Measurements from ENCODE around the gene KRT39. TPM values are rescaled to one million over a fixed set of nuclear protein-coding genes. Genes with fewer than 3 reads are reported as not detected.
A peak's percentile ranks its signal among the peaks of the same experiment; 100 is the strongest.

KRT39 gene
- total and polyA plus RNA-seq, 2 of the 13 experiments (the other 11 are each of a cell fraction or from before 2014, with no cell fraction given) = 0.07 to 1.2 TPM

DNA sequence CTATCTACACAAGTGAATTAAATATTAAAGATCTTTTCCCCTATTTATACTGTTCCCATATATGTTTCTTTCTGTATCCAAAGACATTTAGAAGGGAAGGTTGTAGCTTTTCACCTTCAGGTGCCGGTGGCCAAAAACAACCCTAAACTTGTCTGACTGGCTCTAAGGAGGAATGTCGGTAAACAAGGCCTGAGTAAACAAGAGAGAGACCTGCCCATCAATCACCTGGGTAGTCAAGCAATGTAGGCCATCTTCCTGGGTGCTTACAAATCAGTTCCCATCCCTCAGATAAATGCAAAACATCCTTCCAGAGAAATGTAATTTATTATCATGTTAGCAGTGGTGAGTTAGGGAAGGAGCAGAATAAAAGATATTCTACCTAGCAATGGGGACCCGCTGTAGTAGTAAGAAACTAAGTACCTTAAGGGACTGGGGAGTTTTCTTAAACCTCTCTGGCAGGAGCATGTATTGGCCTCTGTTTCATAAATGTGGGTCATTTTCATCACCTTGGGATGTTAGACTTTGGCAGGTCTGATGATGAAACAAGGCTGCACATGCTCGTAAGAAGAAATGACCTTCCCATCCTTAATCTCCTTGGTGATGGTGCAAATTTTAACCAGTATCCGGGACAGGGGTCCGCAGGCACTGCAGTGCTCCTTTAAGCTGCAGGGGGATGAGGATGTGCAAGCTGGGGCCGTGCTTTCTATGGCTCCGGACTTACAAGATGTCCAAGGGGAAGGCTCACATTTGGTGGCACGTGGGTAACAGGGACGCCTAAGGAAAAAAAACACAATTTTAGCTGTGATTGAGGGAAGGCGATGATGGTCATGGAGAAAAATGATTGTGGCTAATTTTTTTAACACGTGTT, 8.4 kb downstream of the KRT39 start (continued):
- peak; percentile 71 for TF ChIP-seq HOXA3 (CRISPR knock-in tag; IDR thresholded peaks at IDR 0.05)
- no peak for TF ChIP-seq MLLT10 (CRISPR knock-in tag; IDR thresholded peaks at IDR 0.05)
- TF ChIP-seq TBL1XR1 (IDR thresholded peaks at IDR 0.05; ENCODE audit: borderline replicate concordance, low read length, partially characterized antibody) = peak; percentile 16
- TF ChIP-seq CHD2 (IDR thresholded peaks at IDR 0.05; ENCODE audit: low read depth, low read length) = no peak
- peak; percentile 51; the same call in 1 of the 2 replicates for TF ChIP-seq IRF2 (CRISPR knock-in tag; IDR thresholded peaks at IDR 0.05)
- TF ChIP-seq PHF5A (CRISPR knock-in tag; IDR thresholded peaks at IDR 0.05; ENCODE audit: low read depth, unreplicated experiment) = peak; percentile 48
- TF ChIP-seq ZFP36L1 (CRISPR knock-in tag; IDR thresholded peaks at IDR 0.05) = 0 out of 2 replicates have a peak, but pooled peaks have one; percentile 21
- TF ChIP-seq BRCA1 (CRISPR knock-in tag; IDR thresholded peaks at IDR 0.05) = 0 out of 2 replicates have a peak, but pooled peaks have one; percentile 28
- 0 out of 2 replicates have a peak, but pooled peaks have one; percentile 71 for TF ChIP-seq SATB2 (CRISPR knock-in tag; IDR thresholded peaks at IDR 0.05)
- TF ChIP-seq REPIN1 (CRISPR knock-in tag; IDR thresholded peaks at IDR 0.05; ENCODE audit: borderline replicate concordance, low read depth) = peak; percentile 45
- no peak for TF ChIP-seq USF2 (IDR thresholded peaks at IDR 0.05; ENCODE audit: low read depth, low read length)
- TF ChIP-seq USF2 (CRISPR knock-in tag; IDR thresholded peaks at IDR 0.05; ENCODE audit: borderline replicate concordance) = no peak
- no peak for TF ChIP-seq ZNF841 (CRISPR knock-in tag; IDR thresholded peaks at IDR 0.05; ENCODE audit: borderline replicate concordance)
- peak; percentile 57; the same call in 1 of the 2 replicates for TF ChIP-seq JUN (CRISPR knock-in tag; IDR thresholded peaks at IDR 0.05)
- peak; percentile 89 for TF ChIP-seq ZFY (CRISPR knock-in tag; IDR thresholded peaks at IDR 0.05)
- peak; percentile 72; the same call in 1 of the 2 replicates for TF ChIP-seq PITX1 (CRISPR knock-in tag; IDR thresholded peaks at IDR 0.05)
- TF ChIP-seq ARID2 (CRISPR knock-in tag; IDR thresholded peaks at IDR 0.05; ENCODE audit: borderline replicate concordance) = peak; percentile 76; the same call in 1 of the 2 replicates
- TF ChIP-seq PHF21A (CRISPR knock-in tag; IDR thresholded peaks at IDR 0.05) = peak; percentile 64
- TF ChIP-seq ZNF792 (CRISPR knock-in tag; IDR thresholded peaks at IDR 0.05) = peak; percentile 83; the same call in 1 of the 2 replicates
- 0 out of 2 replicates have a peak, but pooled peaks have one; percentile 22 for TF ChIP-seq ZNF670 (CRISPR knock-in tag; IDR thresholded peaks at IDR 0.05; ENCODE audit: borderline replicate concordance)
- TF ChIP-seq RFXANK (CRISPR knock-in tag; IDR thresholded peaks at IDR 0.05) = 0 out of 2 replicates have a peak, but pooled peaks have one; percentile 55
- peak; percentile 61 for TF ChIP-seq CEBPG (CRISPR knock-in tag; IDR thresholded peaks at IDR 0.05)
- TF ChIP-seq, protein P1, sequence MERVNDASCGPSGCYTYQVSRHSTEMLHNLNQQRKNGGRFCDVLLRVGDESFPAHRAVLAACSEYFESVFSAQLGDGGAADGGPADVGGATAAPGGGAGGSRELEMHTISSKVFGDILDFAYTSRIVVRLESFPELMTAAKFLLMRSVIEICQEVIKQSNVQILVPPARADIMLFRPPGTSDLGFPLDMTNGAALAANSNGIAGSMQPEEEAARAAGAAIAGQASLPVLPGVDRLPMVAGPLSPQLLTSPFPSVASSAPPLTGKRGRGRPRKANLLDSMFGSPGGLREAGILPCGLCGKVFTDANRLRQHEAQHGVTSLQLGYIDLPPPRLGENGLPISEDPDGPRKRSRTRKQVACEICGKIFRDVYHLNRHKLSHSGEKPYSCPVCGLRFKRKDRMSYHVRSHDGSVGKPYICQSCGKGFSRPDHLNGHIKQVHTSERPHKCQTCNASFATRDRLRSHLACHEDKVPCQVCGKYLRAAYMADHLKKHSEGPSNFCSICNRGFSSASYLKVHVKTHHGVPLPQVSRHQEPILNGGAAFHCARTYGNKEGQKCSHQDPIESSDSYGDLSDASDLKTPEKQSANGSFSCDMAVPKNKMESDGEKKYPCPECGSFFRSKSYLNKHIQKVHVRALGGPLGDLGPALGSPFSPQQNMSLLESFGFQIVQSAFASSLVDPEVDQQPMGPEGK (CRISPR knock-in tag; IDR thresholded peaks at IDR 0.05) = 0 out of 2 replicates have a peak, but pooled peaks have one; percentile 21
- 0 out of 2 replicates have a peak, but pooled peaks have one; percentile 67 for TF ChIP-seq ZNF557 (CRISPR knock-in tag; IDR thresholded peaks at IDR 0.05)
- peak; percentile 85 for TF ChIP-seq FOSL2 (CRISPR knock-in tag; IDR thresholded peaks at IDR 0.05)
- peak; percentile 45 to 95; a peak in 2 of 4 replicates for TF ChIP-seq EP300 (IDR thresholded peaks at IDR 0.05; ENCODE audit: low read depth in 2 of 2, low read length in 2 of 2)
- TF ChIP-seq EP300 (CRISPR knock-in tag; IDR thresholded peaks at IDR 0.05; ENCODE audit: borderline replicate concordance) = peak; percentile 91
- TF ChIP-seq ATM (IDR thresholded peaks at IDR 0.05; ENCODE audit: borderline replicate concordance) = no peak

Measured in HepG2 (cell line).